NT2/D1 (cell line): ENCODE results near the gene CTSH.

Experiments
- SUZ12 ChIP-seq: IDR thresholded peaks from 2 replicates; pipeline ENCODE4 v1.6.1; 2011; ENCODE audit not compliant: insufficient read length, insufficient read depth; ENCODE audit errors: extremely low read depth
- YY1 ChIP-seq: IDR thresholded peaks from 2 replicates; pipeline ENCODE4 v1.6.1; 2011; ENCODE audit not compliant: insufficient read length, insufficient read depth
- ZNF274 ChIP-seq: IDR thresholded peaks from 2 replicates; pipeline ENCODE4 v1.6.1; 2011; ENCODE audit warnings: mild to moderate bottlenecking, low read depth, low read length

DNA sequence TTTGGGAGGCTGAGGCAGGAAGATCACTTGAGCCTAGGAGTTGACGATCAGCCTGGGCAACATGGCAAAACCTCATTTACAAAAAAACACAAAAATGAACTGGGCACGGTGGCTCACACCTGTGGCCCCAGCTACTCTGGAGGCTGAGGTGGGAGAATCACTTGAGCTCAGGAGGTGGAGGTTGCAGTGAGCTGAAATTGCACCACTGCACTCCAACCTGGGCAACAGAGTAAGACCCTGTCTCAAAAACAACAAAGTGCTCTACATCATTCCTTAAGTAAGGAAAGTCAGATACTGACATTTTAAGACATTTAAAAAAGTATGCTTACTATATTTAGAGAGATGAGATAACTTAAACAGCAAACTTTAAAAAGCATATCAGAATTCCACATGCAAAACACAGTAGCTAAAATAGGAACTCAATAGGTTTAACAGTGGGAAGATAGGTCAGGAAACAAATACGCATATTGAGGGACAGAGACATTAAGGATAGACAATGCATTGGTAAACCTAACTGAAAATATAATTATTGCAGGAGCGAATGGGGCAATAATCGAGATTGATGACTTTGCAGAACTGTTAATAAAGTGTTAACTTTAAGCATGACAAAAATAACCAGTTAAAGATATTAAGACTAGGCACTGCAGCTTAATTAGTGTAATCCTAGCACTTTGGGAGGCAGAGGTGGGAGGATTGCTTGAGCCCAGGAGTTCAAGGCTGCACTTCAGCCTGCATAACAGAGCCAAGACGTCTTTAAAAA, 40.1 kb downstream of the CTSH start:
- TF ChIP-seq SUZ12 (no peak), ZNF274 (no peak), YY1 (no peak)
